Measurements from ENCODE around the gene DAZL. TPM values are rescaled to one million over a fixed set of nuclear protein-coding genes. Genes with fewer than 3 reads are reported as not detected.

The DAZL gene
- polyA plus RNA-seq, 1 of the 3 experiments (the other 2 are of a cell fraction): not detected

GRCh38 chr3:16599694-16600093, 5.5 kb downstream of the DAZL start (continued):
- no peak for TF ChIP-seq ZBTB33 (IDR thresholded peaks at IDR 0.05; ENCODE audit: borderline replicate concordance, low read depth)

- Histone ChIP-seq H4K20me1 (ENCODE audit: insufficient read depth) (no peaks in the 10 kb centered on the region), H3K27me3 (ENCODE audit: insufficient read depth) (no peaks in the 10 kb centered on the region), H3K9me2 (no peaks in the 10 kb centered on the region), H3K79me2 (ENCODE audit: insufficient read depth) (no peaks in the 10 kb centered on the region), H3K9me3 (no peaks in the 10 kb centered on the region), H3K4me1 (ENCODE audit: control insufficient read depth in 1 of 2, insufficient read depth in 2 of 2, low read depth in 1 of 2, low read length in 1 of 2) (no peaks in the 10 kb centered on the region; a peak in 1 of 4 replicates), H3K27ac (ENCODE audit: low read depth in 2 of 2, low read length in 1 of 2) (no peak overlapping the region), H3K4me3 (ENCODE audit: low read depth in 2 of 2, low read length in 1 of 2) (no peak overlapping the region), H3K9ac (no peak overlapping the region), H3K4me2 (no peak overlapping the region), H3K36me3 (replicated peaks in 1 of 2; ENCODE audit: control insufficient read depth in 1 of 2, insufficient read depth in 2 of 2, low read length in 1 of 2) (no peaks in the 10 kb centered on the region), H2AFZ (ENCODE audit: low read depth) (no peak overlapping the region), H3F3A (replicated peaks; ENCODE audit: insufficient read depth) (no peaks in the 10 kb centered on the region)
- TF ChIP-seq RCOR1 (IDR thresholded peaks at IDR 0.05; ENCODE audit: low read length) (no peak), JUND (IDR thresholded peaks at IDR 0.05) (no peak), USF2 (IDR thresholded peaks at IDR 0.05; ENCODE audit: borderline replicate concordance, low read depth, low read length) (no peak), NFIC (IDR thresholded peaks at IDR 0.05; ENCODE audit: borderline replicate concordance) (no peak), CTCF (IDR thresholded peaks at IDR 0.05) (no peak), RAD21 (IDR thresholded peaks at IDR 0.05; ENCODE audit: low read length) (no peak), MEF2A (IDR thresholded peaks at IDR 0.05; ENCODE audit: borderline replicate concordance, low read depth) (no peak), FOSL2 (IDR thresholded peaks at IDR 0.05; ENCODE audit: borderline replicate concordance, low read depth) (no peak), REST (IDR thresholded peaks at IDR 0.05; ENCODE audit: low read depth, low read length) (no peak), NRF1 (IDR thresholded peaks at IDR 0.05; ENCODE audit: low read depth, low read length) (no peak), YY1 (IDR thresholded peaks at IDR 0.05; ENCODE audit: low read depth) (no peak), SIN3A (IDR thresholded peaks at IDR 0.05; ENCODE audit: borderline replicate concordance, low read depth, low read length) (no peak), EZH2phosphoT487 (IDR thresholded peaks at IDR 0.05; ENCODE audit: borderline replicate concordance, low read depth) (no peak), IRF3 (IDR thresholded peaks at IDR 0.05; ENCODE audit: low read depth, low read length) (no peak), PBX3 (IDR thresholded peaks at IDR 0.05) (no peak), SMC3 (IDR thresholded peaks at IDR 0.05; ENCODE audit: low read depth, low read length) (no peak), GATA2 (CRISPR knock-in tag; IDR thresholded peaks at IDR 0.05) (no peak)
- DNase-seq: no peak
- WGBS (ENCODE audit: low lambda C conversion rate): 70% methylated on average over 5 of the region's 5 CpGs
- ChIA-PET POLR2A (interaction anchor here (0.6 kb wide), 1 partner anchor 283 kb away, joined by 4 read pairs; no protein-coding TSS in a partner anchor), CTCF (interaction anchor here (0.7 to 2.1 kb wide), 7 partner anchors 10 to 1245 kb away, joined by 3 to 5 read pairs (median 3); no protein-coding TSS in a partner anchor)
These were observed 8.7 kb downstream of the DAZL start for GRCh38 chr3:16596352-16597032.

All from SK-N-SH (cell line).